Parathyroid adenoma (tissue), 2 donors: ENCODE measurements around the gene C12orf60.

Experiments used
- H2AFZ ChIP-seq: fragments of 300-600 bp; sonication (generic); one replicate; pipeline ENCODE4 v1.7.0; 2017; ENCODE audit warnings: antibody characterized with exemption, mild to moderate bottlenecking
- H3K27ac ChIP-seq: fragments of 300-600 bp; sonication (generic); one replicate; pipeline ENCODE4 v1.7.0; 2017
- H3K27me3 ChIP-seq: fragments of 300-600 bp; sonication (generic); one replicate; pipeline ENCODE4 v1.7.0; 2017; ENCODE audit warnings: low read length; ENCODE audit not compliant: control insufficient read depth, insufficient read depth
- H3K36me3 ChIP-seq: fragments of 300-600 bp; sonication (generic); one replicate; pipeline ENCODE4 v1.7.0; 2017; ENCODE audit warnings: low read length; ENCODE audit not compliant: control insufficient read depth, insufficient read depth
- H3K4me1 ChIP-seq: fragments of 300-600 bp; sonication (generic); one replicate; pipeline ENCODE4 v1.7.0; 2017; ENCODE audit warnings: control low read depth
- H3K4me2 ChIP-seq: fragments of 300-600 bp; sonication (generic); one replicate; pipeline ENCODE4 v1.7.0; 2017; ENCODE audit warnings: low read length
- H3K4me3 ChIP-seq: fragments of 300-600 bp; sonication (generic); one replicate; pipeline ENCODE4 v1.7.0; 2017; ENCODE audit warnings: low read depth, low read length
- H3K79me2 ChIP-seq: fragments of 300-600 bp; sonication (generic); one replicate; pipeline ENCODE4 v1.7.0; 2017; ENCODE audit warnings: control low read depth
- H3K9ac ChIP-seq: fragments of 300-600 bp; sonication (generic); one replicate; pipeline ENCODE4 v1.7.0; 2017; ENCODE audit warnings: mild to moderate bottlenecking
- H3K9me3 ChIP-seq: fragments of 300-600 bp; sonication (generic); one replicate; pipeline ENCODE4 v1.7.0; 2017; ENCODE audit warnings: low read length; ENCODE audit not compliant: control insufficient read depth
- TF ChIP-seq, protein P1 (sequence below): fragments of 300-600 bp; sonication (generic); IDR thresholded peaks from one replicate; pipeline ENCODE4 v1.7.0; 2017; ENCODE audit warnings: antibody characterized with exemption, mild to moderate bottlenecking
- donor health status: primary hyperparathyroidism.

Gene C12orf60

DNA sequence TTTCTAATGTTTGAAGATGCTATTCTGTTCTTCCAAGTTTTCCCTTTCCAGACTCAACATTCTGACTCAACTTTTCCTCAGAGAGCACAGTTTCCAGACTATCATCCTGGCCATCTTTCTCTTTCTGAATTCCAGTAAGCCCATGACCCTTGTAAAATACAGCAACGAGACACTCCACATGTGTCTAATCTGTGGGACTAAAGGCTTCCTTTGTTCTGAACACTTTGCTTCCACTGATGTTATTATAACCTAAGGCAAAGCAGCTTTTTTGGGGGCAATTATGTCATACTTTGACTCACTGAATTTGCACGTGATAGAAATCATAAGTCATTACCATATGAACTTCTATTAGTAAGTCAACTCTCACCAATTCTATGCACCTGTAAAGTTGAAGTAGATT lies 46.2 kb downstream of the C12orf60 start:
- no peaks in the 10 kb centered on the region for H3K79me2 ChIP-seq
- no peaks in the 10 kb centered on the region for H3K9me3 ChIP-seq
- no peak overlapping the region for H3K4me3 ChIP-seq
- no peak overlapping the region for H3K27ac ChIP-seq
- TF ChIP-seq, protein P1, sequence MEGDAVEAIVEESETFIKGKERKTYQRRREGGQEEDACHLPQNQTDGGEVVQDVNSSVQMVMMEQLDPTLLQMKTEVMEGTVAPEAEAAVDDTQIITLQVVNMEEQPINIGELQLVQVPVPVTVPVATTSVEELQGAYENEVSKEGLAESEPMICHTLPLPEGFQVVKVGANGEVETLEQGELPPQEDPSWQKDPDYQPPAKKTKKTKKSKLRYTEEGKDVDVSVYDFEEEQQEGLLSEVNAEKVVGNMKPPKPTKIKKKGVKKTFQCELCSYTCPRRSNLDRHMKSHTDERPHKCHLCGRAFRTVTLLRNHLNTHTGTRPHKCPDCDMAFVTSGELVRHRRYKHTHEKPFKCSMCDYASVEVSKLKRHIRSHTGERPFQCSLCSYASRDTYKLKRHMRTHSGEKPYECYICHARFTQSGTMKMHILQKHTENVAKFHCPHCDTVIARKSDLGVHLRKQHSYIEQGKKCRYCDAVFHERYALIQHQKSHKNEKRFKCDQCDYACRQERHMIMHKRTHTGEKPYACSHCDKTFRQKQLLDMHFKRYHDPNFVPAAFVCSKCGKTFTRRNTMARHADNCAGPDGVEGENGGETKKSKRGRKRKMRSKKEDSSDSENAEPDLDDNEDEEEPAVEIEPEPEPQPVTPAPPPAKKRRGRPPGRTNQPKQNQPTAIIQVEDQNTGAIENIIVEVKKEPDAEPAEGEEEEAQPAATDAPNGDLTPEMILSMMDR = no peak
- H3K4me2 ChIP-seq = no peak overlapping the region
- H3K36me3 ChIP-seq = no peaks in the 10 kb centered on the region
- H3K9ac ChIP-seq = no peak overlapping the region
- no peaks in the 10 kb centered on the region for H3K4me1 ChIP-seq
- no peak overlapping the region for H2AFZ ChIP-seq
- no peaks in the 10 kb centered on the region for H3K27me3 ChIP-seq

DNA sequence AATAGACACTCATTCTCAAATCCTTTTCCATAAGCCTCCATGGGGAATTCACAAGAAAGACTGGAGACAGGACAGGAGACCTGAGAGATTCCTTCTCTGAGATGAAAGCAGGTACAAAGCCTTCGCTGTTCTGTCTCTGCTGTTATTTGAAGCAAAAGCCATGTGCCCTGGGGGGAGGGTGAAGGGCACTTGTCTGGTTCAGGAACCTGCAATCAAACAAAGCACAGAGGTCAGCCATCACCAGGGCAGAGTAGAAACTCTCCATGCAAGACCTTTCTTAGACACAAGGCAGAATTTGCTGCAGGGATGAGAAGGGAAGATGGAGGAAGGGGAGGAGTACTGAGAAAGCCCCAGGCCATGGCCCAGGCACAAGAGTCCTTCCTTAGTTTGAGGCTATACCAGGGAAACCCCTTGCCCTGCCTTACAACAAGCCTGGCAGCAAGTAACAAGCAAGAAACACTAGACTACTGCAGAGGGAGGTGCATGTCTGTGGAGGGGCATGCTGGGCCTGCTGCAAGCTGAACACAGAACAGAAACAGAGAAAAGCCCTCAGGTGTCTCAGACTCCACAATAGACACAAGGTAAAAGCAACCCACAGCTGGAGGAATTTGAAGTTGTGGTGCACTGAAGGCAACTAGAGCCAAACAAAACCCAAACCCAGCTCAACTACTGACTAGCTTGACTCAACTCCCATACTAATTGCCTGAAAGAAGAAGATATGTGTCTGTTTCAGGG lies 47.6 kb downstream of the C12orf60 start:
- no peak overlapping the region for H3K9ac ChIP-seq
- no peak overlapping the region for H3K27ac ChIP-seq
- no peaks in the 10 kb centered on the region for H3K27me3 ChIP-seq
- no peaks in the 10 kb centered on the region for H3K36me3 ChIP-seq
- H3K4me2 ChIP-seq = no peak overlapping the region
- TF ChIP-seq, protein P1 = no peak
- no peak overlapping the region for H2AFZ ChIP-seq
- no peaks in the 10 kb centered on the region for H3K79me2 ChIP-seq
- no peaks in the 10 kb centered on the region for H3K4me1 ChIP-seq
- no peak overlapping the region for H3K4me3 ChIP-seq
- H3K9me3 ChIP-seq = no peaks in the 10 kb centered on the region

DNA sequence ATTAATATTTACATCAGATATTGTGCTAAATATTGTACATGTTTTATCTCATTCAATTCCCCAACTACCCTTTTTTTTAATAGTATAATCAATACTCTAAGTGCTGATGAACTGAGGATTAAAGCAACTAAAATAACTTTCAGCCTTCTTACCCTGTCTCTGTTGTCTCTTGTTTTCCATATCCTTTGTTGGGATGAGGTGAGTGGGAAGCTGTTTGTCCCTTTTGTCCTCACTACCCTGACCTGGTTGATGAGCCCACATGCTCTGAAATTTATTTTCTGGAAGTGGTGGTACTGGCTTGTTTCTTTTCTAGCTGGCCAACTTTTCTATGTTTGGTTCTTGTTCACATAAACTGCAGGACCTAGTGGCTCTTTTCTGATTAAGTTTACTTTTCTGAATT lies 49.4 kb downstream of the C12orf60 start:
- no peak overlapping the region for H3K9ac ChIP-seq
- TF ChIP-seq, protein P1 = no peak
- H3K79me2 ChIP-seq = no peaks in the 10 kb centered on the region
- no peak overlapping the region for H3K27ac ChIP-seq
- no peak overlapping the region for H3K4me3 ChIP-seq
- H3K4me1 ChIP-seq = no peaks in the 10 kb centered on the region
- no peak overlapping the region for H3K4me2 ChIP-seq
- no peaks in the 10 kb centered on the region for H3K9me3 ChIP-seq
- H3K36me3 ChIP-seq = no peaks in the 10 kb centered on the region
- no peak overlapping the region for H2AFZ ChIP-seq
- no peaks in the 10 kb centered on the region for H3K27me3 ChIP-seq

DNA sequence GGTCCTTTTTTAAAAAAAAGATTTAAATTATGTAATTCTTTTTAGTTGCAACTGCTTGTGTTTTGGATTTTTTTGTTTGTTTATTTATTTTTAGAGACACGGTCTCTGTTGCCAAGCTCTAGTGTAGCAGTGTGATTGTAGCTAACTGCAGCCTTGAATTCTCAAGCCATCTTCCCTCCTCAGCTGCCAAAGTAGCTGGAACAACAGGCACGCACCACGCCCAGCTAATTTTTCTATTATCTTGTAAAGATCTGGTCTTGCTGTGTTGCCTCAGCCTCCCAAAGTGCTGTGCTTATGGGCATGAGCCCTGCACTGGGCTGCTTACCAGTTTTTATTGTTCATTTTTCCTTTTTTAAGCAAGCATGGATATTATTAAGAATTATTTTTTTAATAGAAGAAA lies 50.5 kb downstream of the C12orf60 start:
- Histone ChIP-seq H3K27ac (no peak overlapping the region), H3K4me1 (no peaks in the 10 kb centered on the region), H3K4me3 (no peak overlapping the region), H3K27me3 (no peaks in the 10 kb centered on the region), H3K4me2 (no peak overlapping the region), H3K9ac (no peak overlapping the region), H3K36me3 (no peaks in the 10 kb centered on the region), H2AFZ (no peak overlapping the region), H3K9me3 (no peaks in the 10 kb centered on the region), H3K79me2 (no peaks in the 10 kb centered on the region)
- TF ChIP-seq, protein P1 = no peak

DNA sequence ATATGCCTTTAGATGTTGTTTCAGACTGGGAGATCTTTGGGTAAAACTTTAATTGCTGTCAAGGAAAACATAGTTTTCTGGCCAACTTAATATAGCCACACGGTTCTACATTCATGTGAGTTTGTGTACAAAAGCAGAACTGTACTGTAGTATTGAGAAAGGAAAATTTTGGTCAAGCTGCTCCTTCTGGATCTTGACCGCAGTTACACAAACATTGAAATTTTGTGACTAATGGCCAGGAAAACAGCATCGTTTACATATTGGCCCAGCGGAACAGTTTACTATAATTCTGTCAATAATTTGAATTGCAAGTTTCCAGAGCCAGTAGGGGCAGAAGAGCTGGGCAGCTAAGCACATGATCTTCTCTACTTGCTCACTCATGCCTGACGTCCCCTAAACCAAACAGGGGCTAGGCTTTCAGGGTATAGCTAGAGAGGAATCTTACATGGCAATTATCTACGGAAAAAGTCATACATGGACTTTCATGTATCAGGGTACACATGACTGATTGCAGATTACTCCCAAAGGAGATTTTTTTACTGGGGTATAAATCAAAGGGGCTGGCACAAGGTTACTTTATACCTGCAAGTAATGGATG lies 51.2 kb downstream of the C12orf60 start:
- Histone ChIP-seq H3K9ac (no peak overlapping the region), H3K4me3 (no peak overlapping the region), H3K36me3 (no peaks in the 10 kb centered on the region), H3K4me1 (no peaks in the 10 kb centered on the region), H3K27ac (no peak overlapping the region), H3K79me2 (no peaks in the 10 kb centered on the region), H2AFZ (no peak overlapping the region), H3K9me3 (no peaks in the 10 kb centered on the region), H3K4me2 (no peak overlapping the region), H3K27me3 (no peaks in the 10 kb centered on the region)
- TF ChIP-seq, protein P1 = no peak
